Breast epithelium (tissue), 4 donors: ENCODE data around the gene FAXC. TPM values are rescaled to one million over a fixed set of nuclear protein-coding genes. Genes with fewer than 3 reads are reported as not detected.

Experiments
- DNase-seq, 2 donors: peaks; one replicate each; pipeline ENCODE4 v3.0.0-alpha.2; 2019; ENCODE audit warnings: low spot score in 2 of 2
- H3K27ac ChIP-seq, 2 donors: fragments of 200-600 bp; sonication (generic) in 1 of 2; one replicate each; pipeline ENCODE4 v1.5.1; 2016 to 2019; ENCODE audit warnings: mild to moderate bottlenecking in 1 of 2
- H3K27me3 ChIP-seq, 2 donors: fragments of 200-600 bp; sonication (generic) in 1 of 2; one replicate each; pipeline versions ENCODE4 v1.5.1 to v1.6.0; 2017 to 2019; ENCODE audit warnings: control low read depth in 1 of 2, mild to moderate bottlenecking in 1 of 2
- H3K36me3 ChIP-seq: fragments of 200-600 bp; one replicate; pipeline ENCODE4 v1.5.1; 2019
- H3K4me1 ChIP-seq, 2 donors: fragments of 200-600 bp; sonication (generic); one replicate each; pipeline ENCODE4 v1.5.1; 2016 to 2019; ENCODE audit warnings: control low read depth in 1 of 2
- H3K4me3 ChIP-seq, 3 donors: fragments of 200-600 bp; sonication (generic); 1 replicate in 2 of 3; 2 replicates in 1 of 3; pipeline ENCODE4 v1.5.1; 2016 to 2019; ENCODE audit warnings: mild to moderate bottlenecking in 3 of 3, moderate library complexity in 2 of 3
- H3K9me3 ChIP-seq, 2 donors: fragments of 200-600 bp; sonication (generic) in 1 of 2; one replicate each; pipeline ENCODE4 v1.5.1; 2016 to 2019; ENCODE audit warnings: control low read depth in 1 of 2
- CTCF ChIP-seq, 3 donors: fragments of 450-650 bp; IDR thresholded peaks; one replicate each; pipeline ENCODE4 v1.5.1; 2016 to 2017; ENCODE audit warnings: antibody characterized with exemption in 3 of 3, mild to moderate bottlenecking in 3 of 3, moderate library complexity in 3 of 3
- POLR2A ChIP-seq: fragments of 450-650 bp; IDR thresholded peaks from one replicate; pipeline ENCODE4 v1.6.1; 2016; ENCODE audit warnings: antibody characterized with exemption, mild to moderate bottlenecking, moderate library complexity
- POLR2AphosphoS5 ChIP-seq, 3 donors: sonication (generic); formaldehyde crosslinking; IDR thresholded peaks; one replicate each; pipeline ENCODE4 v1.6.1; 2017; ENCODE audit warnings: antibody characterized with exemption in 3 of 3
- intact Hi-C: fragments of 100-400 bp; cut with DNase I; formaldehyde crosslinking; loops from one replicate; pipeline ENCODE4 v1.15.1; 2023; ENCODE audit warnings: low total_unique reads
- total RNA-seq, 3 donors: library from RNA; depleted of rRNA; stranded (reverse); fragments of >200 nt; gene quantifications; one replicate each; pipeline ENCODE4 v1.1.0, GENCODE V29; 2016

The FAXC gene
- total RNA-seq, 3 donors from 2014 or later = 5.2 to 14.2 TPM; not detected in 1

- Histone ChIP-seq H3K4me1 (no peaks in the 10 kb centered on the region), H3K36me3 (no peaks in the 10 kb centered on the region), H3K9me3 (no peaks in the 10 kb centered on the region), H3K27ac (no peak overlapping the region), H3K27me3 (no peaks in the 10 kb centered on the region), H3K4me3 (no peak overlapping the region)
- intact Hi-C loops = no loop called here
- DNase-seq = no peak
- TF ChIP-seq POLR2AphosphoS5 (IDR thresholded peaks at IDR 0.05) (no peak), CTCF (IDR thresholded peaks at IDR 0.05) (peak in 2 of 3 donors; percentile 29 to 38), POLR2A (no peak)
Measured at GRCh38 chr6:99334526-99335127, 14.8 kb downstream of the FAXC start.

- Histone ChIP-seq H3K4me3 (no peak overlapping the region), H3K4me1 (no peaks in the 10 kb centered on the region), H3K27me3 (no peaks in the 10 kb centered on the region), H3K36me3 (no peaks in the 10 kb centered on the region), H3K9me3 (no peaks in the 10 kb centered on the region), H3K27ac (no peak overlapping the region)
- no peak for TF ChIP-seq POLR2AphosphoS5 (IDR thresholded peaks at IDR 0.05)
- TF ChIP-seq POLR2A = no peak
- no peak for TF ChIP-seq CTCF (IDR thresholded peaks at IDR 0.05)
- intact Hi-C loops = no loop called here
- no peak for DNase-seq
Measured at GRCh38 chr6:99333068-99333467, 16.4 kb downstream of the FAXC start.

GRCh38 chr6:99331531-99331930, 17.9 kb downstream of the FAXC start:
- intact Hi-C loops = no loop called here
- no peak for DNase-seq
- no peaks in the 10 kb centered on the region for H3K9me3 ChIP-seq
- TF ChIP-seq CTCF (IDR thresholded peaks at IDR 0.05) (no peak), POLR2A (no peak), POLR2AphosphoS5 (IDR thresholded peaks at IDR 0.05) (no peak)
- no peak overlapping the region for H3K4me3 ChIP-seq
- H3K27me3 ChIP-seq = no peaks in the 10 kb centered on the region
- no peaks in the 10 kb centered on the region for H3K36me3 ChIP-seq
- H3K4me1 ChIP-seq = no peaks in the 10 kb centered on the region
- H3K27ac ChIP-seq = no peak overlapping the region

GRCh38 chr6:99330159-99330558, 19.3 kb downstream of the FAXC start:
- Histone ChIP-seq H3K36me3 (no peaks in the 10 kb centered on the region), H3K4me3 (no peak overlapping the region), H3K4me1 (no peaks in the 10 kb centered on the region), H3K27ac (no peak overlapping the region), H3K9me3 (no peaks in the 10 kb centered on the region), H3K27me3 (no peaks in the 10 kb centered on the region)
- TF ChIP-seq CTCF (IDR thresholded peaks at IDR 0.05) = peak in 1 of 3 donors; percentile 43
- TF ChIP-seq POLR2AphosphoS5 (IDR thresholded peaks at IDR 0.05) = no peak
- intact Hi-C loops = no loop called here
- peak in 1 of 2 donors; percentile 22 for DNase-seq

- intact Hi-C loops = no loop called here
- H3K36me3 ChIP-seq = no peaks in the 10 kb centered on the region
- TF ChIP-seq POLR2AphosphoS5 (IDR thresholded peaks at IDR 0.05) = no peak
- no peak for TF ChIP-seq CTCF (IDR thresholded peaks at IDR 0.05)
- TF ChIP-seq POLR2A = no peak
Measured at GRCh38 chr6:99324996-99325395, 24.5 kb downstream of the FAXC start.

More at GRCh38 chr6:99324996-99325395, 24.5 kb downstream of the FAXC start:
- Histone ChIP-seq H3K27ac (no peak overlapping the region), H3K4me3 (no peak overlapping the region), H3K9me3 (no peaks in the 10 kb centered on the region), H3K4me1 (no peaks in the 10 kb centered on the region), H3K27me3 (no peaks in the 10 kb centered on the region)
- no peak for DNase-seq
